ENCODE measurements around the gene CNTN6.

- no peak for TF ChIP-seq POLR2A (IDR thresholded peaks at IDR 0.05; ENCODE audit: low read depth, low read length)
- no peak for TF ChIP-seq CEBPB (IDR thresholded peaks at IDR 0.05; ENCODE audit: low read depth, low read length)
- TF ChIP-seq CTCF (conservative IDR thresholded peaks at IDR 0.05; ENCODE audit: low read depth, low read length) = no peak
Measured at GRCh38 chr3:1191026-1191425, 98.2 kb downstream of the CNTN6 start.
